Spleen (tissue), 11 donors: ENCODE data around the gene AKAP3. TPM values are rescaled to one million over a fixed set of nuclear protein-coding genes. Genes with fewer than 3 reads are reported as not detected.

ENCODE experiments used
- DNase-seq: peaks from one replicate; pipeline ENCODE4 v3.0.0-alpha.2; 2020
- H3K27ac ChIP-seq, 8 donors: fragments of 200-600 bp; sonication (generic) in 7 of 8; 1 replicate in 4 of 8; 2 replicates in 4 of 8; pipeline versions ENCODE4 v1.5.0 to v1.8.0; 2016 to 2021; ENCODE audit warnings: inconsistent platforms in 4 of 8, mild to moderate bottlenecking in 4 of 8, moderate library complexity in 1 of 8
- H3K27me3 ChIP-seq, 7 donors: fragments of 200-600 bp; sonication (generic) in 6 of 7; replicated peaks in 1 of 7; 1 replicate in 4 of 7; 2 replicates in 3 of 7; pipeline versions ENCODE4 v1.5.0 to v1.8.0; 2016 to 2021; ENCODE audit warnings: inconsistent platforms in 3 of 7, mild to moderate bottlenecking in 1 of 7
- H3K36me3 ChIP-seq, 6 donors: fragments of 200-600 bp; sonication (generic) in 5 of 6; 1 replicate in 4 of 6; 2 replicates in 2 of 6; pipeline versions ENCODE4 v1.5.0 to v1.8.0; 2016 to 2021; ENCODE audit warnings: inconsistent platforms in 2 of 6
- H3K4me1 ChIP-seq, 6 donors: fragments of 200-600 bp; sonication (generic) in 5 of 6; 1 replicate in 3 of 6; 2 replicates in 3 of 6; pipeline versions ENCODE4 v1.5.0 to v1.8.0; 2016 to 2021; ENCODE audit warnings: inconsistent platforms in 3 of 6
- H3K4me3 ChIP-seq, 8 donors: fragments of 200-600 bp; sonication (generic) in 7 of 8; 1 replicate in 4 of 8; 2 replicates in 4 of 8; pipeline versions ENCODE4 v1.5.0 to v1.8.0; 2016 to 2021; ENCODE audit warnings: inconsistent platforms in 4 of 8, mild to moderate bottlenecking in 4 of 8, moderate library complexity in 2 of 8
- H3K9me3 ChIP-seq, 8 donors: fragments of 200-600 bp; sonication (generic) in 7 of 8; 1 replicate in 4 of 8; 2 replicates in 4 of 8; pipeline versions ENCODE4 v1.5.0 to v1.8.0; 2016 to 2021; ENCODE audit warnings: inconsistent platforms in 4 of 8
- CTCF ChIP-seq, 11 experiments: fragments of 200-600 bp in 7 of 11; fragments of 450-650 bp in 4 of 11; sonication (generic) in 4 of 11; IDR thresholded peaks in 8 of 11; conservative IDR thresholded peaks in 3 of 11; 1 replicate in 7 of 11; 2 replicates in 4 of 11; pipeline versions ENCODE4 v1.4.0 to v1.8.0; 2016 to 2021; ENCODE audit warnings: antibody characterized with exemption in 11 of 11, inconsistent platforms in 4 of 11, mild to moderate bottlenecking in 1 of 11
- POLR2A ChIP-seq, 3 donors: fragments of 450-650 bp; IDR thresholded peaks; one replicate each; pipeline ENCODE4 v1.5.1; 2017; ENCODE audit warnings: antibody characterized with exemption in 3 of 3, mild to moderate bottlenecking in 1 of 3
- POLR2AphosphoS5 ChIP-seq, 3 donors: sonication (generic); formaldehyde crosslinking; IDR thresholded peaks; one replicate each; pipeline ENCODE4 v1.5.1; 2017; ENCODE audit warnings: antibody characterized with exemption in 3 of 3
- WGBS, 5 donors: extraction: QIAGEN DNeasy Blood & Tissue Kit in 3 of 5; methylation state at CpG; one replicate each; pipeline versions ENCODE4 v1.1.5 to v1.1.7; 2013 to 2018; 5-methylcytosine and 5-hydroxymethylcytosine counted together
- intact Hi-C: fragments of 100-400 bp; cut with DNase I; formaldehyde crosslinking; loops from one replicate; pipeline ENCODE4 v1.15.0; 2023; ENCODE audit warnings: low total_unique reads
- polyA plus RNA-seq, 3 donors: library from polyadenylated mRNA; stranded (reverse); fragments of 200-250 nt; gene quantifications; one replicate each; pipeline ENCODE4 v1.2.1, GENCODE V29; 2013
- total RNA-seq, 7 donors: library from RNA; depleted of rRNA in 3 of 7; stranded (reverse); fragments of >200 nt in 3 of 7; fragmentation: NEBNext Ultra II Directional in 4 of 7; extraction: Animal tissue kit (Norgen Biotek cat#: 25700) in 4 of 7; gene quantifications; one replicate each; pipeline versions ENCODE4 v1.1.0 to v1.2.1, GENCODE V29; 2016 to 2021
- donor health status: healthy with polysubstance abuse.
- donor health status: DM: no; HTN: no; CAD: no; lungs with moderate emphysema.
- donor health status: DM: no; HTN: no; CAD: no.
- donor health status: Bipolar disorder and iron deficiency.
- donor health status: healthy.
- donor health status: DM: no; HTN: no; CAD: no.
- donor health status: DM: yes; HTN: yes; CAD: no.

AKAP3 gene
- total and polyA plus RNA-seq, 10 donors, result 0.39 to 2.4 (median 1.5) TPM

GRCh38 chr12:4653257-4653656 lies 4.4 kb upstream of the AKAP3 start:
- Histone ChIP-seq H3K9me3 (no peaks in the 10 kb centered on the region), H3K27me3 (no peaks in the 10 kb centered on the region), H3K36me3 (peaks cover 2 to 57% (median 41%) of the 10 kb centered on the region in 6 donors), H3K4me1 (peaks cover 15 to 54% (median 34%) of the 10 kb centered on the region in 6 donors), H3K27ac (no peak overlapping the region), H3K4me3 (no peak overlapping the region)
- DNase-seq, result no peak
- intact Hi-C loops, result no loop called here
- TF ChIP-seq POLR2A (IDR thresholded peaks at IDR 0.05) (no peak), CTCF (IDR thresholded peaks at IDR 0.05 in 8 of 11, conservative IDR thresholded peaks at IDR 0.05 in 3 of 11) (no peak), POLR2AphosphoS5 (IDR thresholded peaks at IDR 0.05) (no peak)

GRCh38 chr12:4649358-4649661 lies 459 bp upstream of the AKAP3 start:
- H3K4me1 ChIP-seq, result peaks cover 20 to 68% (median 44%) of the 10 kb centered on the region in 6 donors
- peak overlapping the region; percentile 62 to 96 (median 78) for H3K4me3 ChIP-seq
- 0 to 1% (median 0%) methylated on average over 6 of the region's 6 CpGs for WGBS, 5 donors
- intact Hi-C loops, result no loop called here
- TF ChIP-seq POLR2A (IDR thresholded peaks at IDR 0.05) (no peak), POLR2AphosphoS5 (IDR thresholded peaks at IDR 0.05) (no peak), CTCF (IDR thresholded peaks at IDR 0.05 in 8 of 11, conservative IDR thresholded peaks at IDR 0.05 in 3 of 11) (no peak)
- no peaks in the 10 kb centered on the region for H3K9me3 ChIP-seq
- H3K27ac ChIP-seq, result peak overlapping the region; percentile 86 to 91 (median 88)
- no peaks in the 10 kb centered on the region for H3K27me3 ChIP-seq
- DNase-seq, result no peak
- peaks cover 0 to 17% (median 3%) of the 10 kb centered on the region in 6 donors for H3K36me3 ChIP-seq

GRCh38 chr12:4648104-4648500 lies 749 bp downstream of the AKAP3 start:
- intact Hi-C loops, result no loop called here
- H3K27me3 ChIP-seq, result no peaks in the 10 kb centered on the region
- peak overlapping the region; percentile 62 to 96 (median 78) for H3K4me3 ChIP-seq
- H3K36me3 ChIP-seq, result peaks cover 0 to 12% (median 0%) of the 10 kb centered on the region in 6 donors
- H3K9me3 ChIP-seq, result no peaks in the 10 kb centered on the region
- TF ChIP-seq POLR2A (IDR thresholded peaks at IDR 0.05) (no peak), POLR2AphosphoS5 (IDR thresholded peaks at IDR 0.05) (no peak), CTCF (IDR thresholded peaks at IDR 0.05 in 8 of 11, conservative IDR thresholded peaks at IDR 0.05 in 3 of 11) (no peak)
- WGBS, 5 donors, result 26 to 34% (median 28%) methylated on average over 4 of the region's 4 CpGs
- H3K27ac ChIP-seq, result peak overlapping the region; percentile 86 to 91 (median 88)
- no peak for DNase-seq
- H3K4me1 ChIP-seq, result peaks cover 20 to 56% (median 39%) of the 10 kb centered on the region in 6 donors

- no peak overlapping the region for H3K27ac ChIP-seq
- H3K4me1 ChIP-seq, result peaks cover 11 to 25% (median 16%) of the 10 kb centered on the region in 6 donors
- no peak overlapping the region for H3K4me3 ChIP-seq
- no peak for TF ChIP-seq CTCF (IDR thresholded peaks at IDR 0.05 in 8 of 11, conservative IDR thresholded peaks at IDR 0.05 in 3 of 11)
- no peak for TF ChIP-seq POLR2A (IDR thresholded peaks at IDR 0.05)
- no peak for TF ChIP-seq POLR2AphosphoS5 (IDR thresholded peaks at IDR 0.05)
- H3K9me3 ChIP-seq, result no peaks in the 10 kb centered on the region
- intact Hi-C loops, result no loop called here
- H3K27me3 ChIP-seq, result no peaks in the 10 kb centered on the region
- no peaks in the 10 kb centered on the region for H3K36me3 ChIP-seq
- 77 to 100% (median 92%) methylated on average over 1 of the region's 1 CpG for WGBS, 5 donors
- DNase-seq, result no peak
These were observed 3.8 kb downstream of the AKAP3 start for GRCh38 chr12:4645023-4645422.
